Raji (cell line): ENCODE results near the gene MS4A18.

Experiments
- POLR2A ChIP-seq: IDR thresholded peaks from 2 replicates; pipeline ENCODE4 v1.6.1; 2011; ENCODE audit warnings: low read depth, low read length, control low read depth; ENCODE audit not compliant: insufficient read depth

The MS4A18 gene

DNA sequence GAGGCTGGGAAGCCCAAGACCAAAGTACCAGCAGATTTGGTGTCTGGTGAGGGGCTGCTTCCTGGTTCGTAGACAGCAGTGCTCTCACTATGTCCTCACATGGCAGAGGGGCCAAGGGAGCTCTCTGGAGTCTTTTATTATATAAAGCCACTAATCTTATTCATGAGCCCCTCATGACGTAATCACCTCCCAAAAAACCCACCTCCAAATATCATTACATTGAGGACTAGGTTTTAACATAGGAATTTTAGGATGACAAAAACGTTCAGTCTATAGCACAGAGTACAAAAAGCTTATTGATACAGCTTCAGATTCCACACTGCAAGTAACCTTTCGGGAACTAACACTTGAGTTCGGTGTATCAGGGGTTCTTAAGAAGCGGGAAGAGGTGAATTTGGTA lies 4.1 kb upstream of the MS4A18 start:
- no peak for TF ChIP-seq POLR2A

DNA sequence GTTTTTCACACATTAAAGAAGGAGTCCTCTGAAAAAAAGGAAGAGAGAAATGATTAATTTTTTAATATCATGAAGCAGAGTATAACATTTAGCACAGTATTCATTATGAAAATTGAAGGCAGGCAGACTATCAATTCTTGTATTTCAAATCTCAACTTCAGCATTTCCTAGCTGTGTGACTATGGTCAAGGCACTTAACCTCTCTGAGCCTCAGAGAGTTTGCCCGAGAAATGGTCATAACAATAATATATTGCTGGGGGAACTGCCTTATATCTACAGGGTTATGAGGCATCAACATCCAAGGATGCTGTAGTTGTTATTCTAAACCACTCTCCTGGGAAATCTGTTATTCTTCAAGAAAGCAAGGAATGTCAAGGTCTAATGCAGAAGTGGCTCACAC lies 1.1 kb downstream of the MS4A18 start:
- no peak for TF ChIP-seq POLR2A

DNA sequence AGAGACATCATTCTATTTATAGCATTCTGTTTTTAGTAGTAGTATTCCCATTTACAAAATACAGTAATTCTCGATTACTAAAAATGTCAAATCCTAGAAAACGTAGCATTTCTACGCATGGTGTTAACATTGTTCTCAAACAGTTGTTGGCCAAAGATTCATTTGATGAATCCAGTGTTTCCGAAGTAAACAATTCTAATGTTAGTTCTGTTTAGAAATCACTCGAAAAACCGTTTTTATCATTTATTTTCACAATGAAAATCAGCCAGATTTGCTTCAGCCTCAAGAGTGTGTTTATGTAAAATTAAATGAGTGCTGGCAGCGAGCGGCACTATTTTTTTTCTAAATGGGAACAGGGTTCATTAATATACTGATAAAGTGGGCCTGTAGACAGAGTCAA lies 7.1 kb downstream of the MS4A18 start:
- TF ChIP-seq POLR2A = no peak

DNA sequence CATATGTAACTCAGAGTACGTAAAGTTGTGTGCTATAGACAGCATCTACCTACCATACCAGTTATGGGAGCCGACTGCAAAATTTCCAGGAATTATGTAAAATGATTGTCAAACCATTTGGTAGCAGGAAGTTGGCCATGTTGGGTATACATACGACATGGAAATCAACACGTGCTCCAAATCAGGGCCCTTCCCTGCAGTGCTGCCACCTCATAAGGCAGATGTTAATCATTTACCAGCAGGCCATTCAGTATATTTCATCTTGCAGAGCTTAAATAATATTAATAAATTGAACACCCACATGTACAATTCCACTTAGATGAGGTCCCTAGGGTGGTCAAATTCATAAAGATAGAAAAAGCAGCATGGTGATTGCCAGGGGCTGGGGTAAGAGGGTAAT lies 9.8 kb downstream of the MS4A18 start:
- TF ChIP-seq POLR2A = no peak

DNA sequence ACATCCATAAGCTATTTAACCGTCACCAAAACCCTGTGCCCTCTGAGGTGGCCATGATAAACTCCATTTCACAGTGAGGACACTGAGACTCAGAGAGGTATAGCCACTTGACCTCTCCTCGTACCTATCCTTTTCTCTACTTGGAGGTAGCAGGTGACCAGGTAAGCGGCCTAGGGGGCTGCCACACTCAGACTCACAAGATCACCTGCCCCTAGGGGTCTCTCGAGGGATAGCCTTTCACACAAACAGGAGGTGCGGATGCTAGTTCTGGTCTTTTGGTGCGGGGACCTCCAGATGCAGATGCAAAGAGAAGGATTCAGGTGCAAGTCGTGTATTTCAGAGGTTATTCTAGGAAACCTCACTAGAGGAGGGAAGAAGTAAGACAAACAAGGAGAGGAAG lies 14.6 kb downstream of the MS4A18 start:
- no peak for TF ChIP-seq POLR2A

DNA sequence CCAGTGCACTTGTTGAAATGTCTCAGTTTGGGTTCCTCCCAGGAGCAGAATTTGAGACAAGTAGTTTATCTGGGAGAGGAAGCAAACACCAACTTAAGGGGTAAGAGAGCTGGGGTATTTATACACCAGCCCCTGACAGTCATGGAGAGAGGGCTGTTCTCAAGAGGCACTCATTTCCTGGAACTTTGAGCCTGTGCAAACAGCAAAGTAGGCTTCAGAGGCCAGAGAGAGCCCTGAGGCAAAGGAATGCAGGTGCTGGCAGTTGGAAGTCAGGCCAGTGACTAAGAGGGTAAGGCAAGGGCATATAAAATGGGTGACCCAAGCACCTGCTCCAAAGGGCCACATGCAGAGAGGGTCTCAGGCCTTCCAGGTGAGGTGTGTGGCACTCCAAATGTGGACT lies 16.1 kb downstream of the MS4A18 start:
- TF ChIP-seq POLR2A = no peak

DNA sequence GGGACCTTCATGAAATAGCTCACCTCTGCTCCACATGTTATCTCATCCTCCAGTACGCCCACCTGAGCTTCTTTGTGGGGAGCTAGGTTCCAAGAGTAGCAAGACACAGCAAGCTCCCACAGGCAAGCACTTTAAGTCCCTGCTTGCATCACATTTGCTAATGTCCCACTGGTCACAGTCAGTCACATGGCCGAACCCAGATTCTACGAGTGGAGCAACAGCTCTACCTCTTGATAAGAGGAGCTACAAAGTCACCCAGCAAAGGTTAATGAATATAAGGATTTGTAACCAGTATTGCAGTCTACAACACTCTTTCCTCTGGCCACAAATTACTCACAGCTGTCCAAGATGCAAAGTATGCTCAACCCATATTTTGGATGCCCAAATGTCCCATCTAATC lies 16.9 kb downstream of the MS4A18 start:
- no peak for TF ChIP-seq POLR2A

DNA sequence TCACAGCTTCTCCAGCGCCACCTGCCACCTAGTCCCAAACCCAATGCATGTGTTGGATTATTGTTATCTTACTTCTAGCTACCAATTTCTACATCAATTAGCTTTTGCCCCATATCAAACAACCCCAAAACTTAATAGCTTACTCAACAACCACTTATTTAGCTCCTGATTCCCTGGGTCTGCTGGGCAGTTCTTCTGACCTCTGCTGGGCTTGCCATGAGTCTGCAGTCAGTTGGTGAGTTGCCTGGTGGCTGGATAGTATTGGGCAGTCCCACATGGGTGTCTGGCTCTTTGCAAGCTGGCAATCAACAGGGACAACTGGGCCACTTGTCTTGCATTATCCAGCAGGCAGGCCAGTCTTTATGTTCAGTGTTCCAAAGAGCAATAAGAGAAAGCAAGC lies 18.5 kb downstream of the MS4A18 start:
- TF ChIP-seq POLR2A = no peak

DNA sequence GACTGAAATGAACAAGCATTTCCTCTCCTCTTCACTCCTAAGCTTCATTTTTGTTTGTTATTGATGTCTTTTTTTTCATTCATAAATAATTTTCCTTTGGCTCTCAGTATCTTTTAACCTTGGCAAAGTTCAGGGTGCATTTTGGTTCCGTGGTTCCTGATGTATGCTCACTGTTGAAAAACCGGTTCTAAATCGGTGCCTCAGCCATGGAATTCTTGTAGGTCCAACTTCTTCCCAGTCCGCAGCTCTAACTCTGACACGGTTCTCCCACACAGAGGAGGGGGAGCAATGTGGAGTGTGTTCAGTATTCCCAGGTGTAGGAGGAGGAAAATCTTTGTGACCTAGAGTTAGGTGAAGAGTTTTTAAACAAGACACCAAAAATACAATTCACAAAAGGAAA lies 19.6 kb downstream of the MS4A18 start:
- no peak for TF ChIP-seq POLR2A

DNA sequence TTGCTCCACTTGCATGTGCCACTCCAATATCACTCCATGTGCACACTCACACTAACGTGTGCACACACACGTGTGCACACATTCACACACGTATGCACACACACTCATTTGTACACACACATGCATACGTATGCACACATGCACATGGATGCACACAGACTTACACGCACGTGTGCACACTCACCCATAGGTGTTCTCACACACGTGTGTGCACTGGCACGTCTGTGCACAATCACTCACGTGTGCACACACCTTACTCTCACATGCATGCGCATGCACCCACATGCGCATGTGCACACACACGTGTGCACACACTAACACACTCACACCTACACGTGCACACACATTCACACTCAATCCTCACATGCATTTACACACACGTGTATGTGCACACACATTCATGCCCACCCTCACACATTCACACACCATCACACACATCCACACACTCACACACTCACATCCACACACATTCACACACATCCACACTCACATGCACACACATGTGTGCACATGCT lies 22.9 kb downstream of the MS4A18 start:
- TF ChIP-seq POLR2A = no peak

DNA sequence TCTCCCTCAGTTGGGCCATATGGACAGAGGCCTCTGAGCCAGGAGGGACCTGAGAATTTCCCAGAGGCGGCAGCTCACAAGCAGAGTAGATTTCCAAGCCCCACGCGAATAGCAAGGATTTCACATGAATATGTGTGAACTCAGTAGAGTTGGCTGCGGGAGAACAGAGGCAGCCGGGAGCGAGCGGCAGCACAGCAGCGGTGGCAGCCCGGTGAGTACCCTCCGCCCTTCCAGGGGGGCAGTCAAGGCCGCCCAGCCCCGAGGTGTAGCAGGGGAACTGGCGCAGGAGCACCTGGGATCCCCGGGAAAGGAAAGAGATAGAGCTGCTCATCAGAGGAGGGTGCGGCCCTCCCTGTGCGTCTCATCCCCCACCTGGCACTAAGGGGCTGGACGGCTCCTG lies 23.7 kb downstream of the MS4A18 start:
- TF ChIP-seq POLR2A = no peak

DNA sequence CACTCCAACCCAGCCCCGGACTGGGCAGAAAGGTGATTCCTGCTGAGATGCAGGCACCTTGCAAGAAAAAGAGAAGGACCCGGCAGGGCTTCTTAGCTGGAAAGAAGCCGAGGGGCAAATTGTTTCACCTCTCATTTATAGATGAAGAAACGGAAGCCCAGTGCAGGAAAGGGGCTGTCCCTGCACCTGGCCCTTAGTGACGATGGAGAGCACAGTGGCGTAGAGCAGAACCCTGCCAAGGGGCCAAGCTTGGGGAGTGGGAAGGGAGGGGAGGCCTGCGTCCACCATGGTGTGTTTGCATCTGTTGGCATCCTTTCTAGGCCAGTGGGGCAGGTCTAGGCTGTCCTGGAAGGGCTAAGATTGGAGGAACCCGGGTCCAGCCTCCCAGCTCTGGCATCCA lies 24.3 kb downstream of the MS4A18 start:
- no peak for TF ChIP-seq POLR2A

DNA sequence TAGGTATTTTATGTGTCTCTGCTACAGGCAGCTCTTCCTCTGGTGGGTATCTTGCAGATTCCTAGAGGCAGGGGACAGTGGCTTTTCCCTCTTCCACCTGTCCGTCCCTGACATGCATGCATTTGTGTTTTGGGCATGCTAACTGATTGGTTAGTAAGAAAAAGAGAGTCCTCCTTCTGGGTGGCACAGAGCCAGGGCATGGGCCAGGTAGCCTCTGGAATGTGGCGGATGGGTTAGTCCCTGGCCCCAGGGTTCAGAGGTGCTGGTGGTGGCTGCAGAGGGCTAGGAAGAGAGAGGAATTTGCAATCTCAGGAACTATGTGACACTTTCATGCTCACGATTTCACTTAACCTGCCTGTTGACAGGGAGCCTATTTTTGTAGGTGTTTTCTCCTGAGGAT lies 26.4 kb downstream of the MS4A18 start:
- no peak for TF ChIP-seq POLR2A

DNA sequence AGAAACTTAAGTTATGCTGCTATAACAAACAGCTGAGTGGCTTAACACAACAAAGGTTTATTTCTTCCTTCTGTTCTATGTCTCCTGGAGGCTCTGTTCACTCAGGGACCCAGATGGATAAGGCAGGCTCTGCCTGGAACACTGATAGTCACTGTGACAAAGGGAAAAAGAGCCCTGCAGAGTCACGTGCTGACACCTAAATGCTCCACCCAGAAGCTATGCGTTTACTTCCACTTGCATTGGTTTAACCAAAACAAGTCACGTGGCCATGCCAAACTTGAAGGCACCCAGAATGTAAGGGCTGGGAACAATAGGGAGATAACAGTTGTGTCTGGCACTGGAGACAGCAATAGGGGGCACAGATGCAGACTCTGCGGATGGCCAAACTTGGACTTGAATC lies 28.8 kb downstream of the MS4A18 start:
- TF ChIP-seq POLR2A = no peak

DNA sequence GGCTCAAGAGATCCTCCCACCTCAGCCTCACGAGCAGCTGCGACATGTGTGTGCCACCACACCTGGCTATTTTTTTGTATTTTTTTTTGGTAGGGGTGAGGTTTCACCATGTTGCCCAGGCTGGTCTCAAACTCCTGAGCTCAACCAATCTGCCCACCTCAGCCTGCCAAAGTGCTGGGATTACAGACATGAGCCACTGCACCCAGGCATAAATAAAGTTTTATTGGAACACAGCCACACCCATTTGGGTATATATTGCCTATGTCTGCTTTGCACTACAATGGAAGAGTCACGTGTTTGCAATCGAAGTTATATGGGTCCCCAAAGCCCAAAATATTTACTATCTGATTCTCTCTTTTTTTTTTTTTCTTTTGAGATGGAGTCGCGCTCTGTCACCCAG lies 30.4 kb downstream of the MS4A18 start:
- TF ChIP-seq POLR2A = no peak

DNA sequence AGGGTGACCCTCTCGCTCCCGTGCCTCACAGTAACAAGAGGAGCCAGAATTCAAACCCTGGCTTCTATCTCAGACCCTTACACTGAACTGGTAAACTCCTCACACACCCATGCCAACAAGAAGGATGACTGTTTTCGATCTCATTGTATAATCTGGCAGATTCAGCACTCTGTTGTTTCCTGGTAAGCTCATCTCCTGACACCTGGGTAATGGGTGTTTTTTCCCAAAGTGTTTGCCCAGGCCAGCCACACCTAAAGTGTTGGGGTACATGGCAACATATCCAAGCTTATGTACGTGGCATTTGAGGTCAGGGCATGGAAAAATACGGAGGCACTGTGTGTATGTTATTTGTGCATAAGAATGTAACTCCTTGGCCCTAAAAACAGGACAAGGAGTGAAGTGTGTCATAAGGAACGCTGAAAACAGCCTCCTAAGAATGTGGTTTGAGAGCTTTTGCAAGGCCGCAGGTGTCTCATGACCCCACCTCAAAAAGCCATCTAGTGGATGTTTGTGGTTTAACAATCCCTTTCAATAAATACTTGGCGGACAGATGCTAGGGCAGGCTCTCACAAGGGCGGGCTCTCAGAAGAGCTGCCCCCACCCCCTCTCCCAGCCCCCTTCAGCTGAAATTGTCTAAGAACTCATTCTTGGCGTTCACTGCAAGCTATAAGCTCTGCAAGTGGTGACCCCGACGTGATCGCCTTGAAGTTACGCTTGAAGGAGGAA lies 31.9 kb downstream of the MS4A18 start, which contains the start of gene MS4A15:
TSS of gene MS4A15 (plus strand) at position 561 of the 726 bp plus-strand sequence. CDS start 6,867 bp downstream, outside the sequence.
- TF ChIP-seq POLR2A = no peak

DNA sequence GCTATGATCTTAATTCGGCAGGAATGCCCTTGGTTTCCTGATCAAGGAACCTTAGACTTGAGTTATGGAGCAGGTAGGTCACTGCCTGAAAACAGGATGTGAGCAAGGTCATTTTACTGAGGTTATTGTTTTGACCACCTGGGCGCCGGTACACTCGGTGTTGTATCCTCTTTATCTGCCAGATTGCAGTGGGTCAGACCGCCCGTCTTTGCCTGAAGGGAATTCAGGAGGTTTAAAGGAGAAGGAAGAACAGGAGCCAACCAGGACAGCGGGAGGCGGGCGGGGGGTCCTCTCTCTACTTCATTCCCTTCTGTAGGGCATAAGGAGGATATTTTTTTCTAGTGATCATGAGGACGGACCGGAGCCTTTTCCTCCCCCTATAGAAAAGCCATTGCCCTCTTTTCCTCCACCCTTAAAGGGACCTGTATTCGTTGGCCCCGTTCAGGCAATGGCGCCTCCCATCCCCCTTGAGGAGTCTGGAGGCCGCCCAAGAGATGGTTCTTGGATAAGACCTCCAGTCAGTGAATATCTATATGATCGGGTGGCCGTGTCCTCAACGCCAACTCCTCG lies 32.8 kb downstream of the MS4A18 start:
- no peak for TF ChIP-seq POLR2A
